WTC11 (cell line): ENCODE results near the gene SPAG9. TPM values are rescaled to one million over a fixed set of nuclear protein-coding genes. Genes with fewer than 3 reads are reported as not detected.

Source experiments
- ATAC-seq: fragments of 200-7000 bp; cut with Tn5 transposase; 2 replicates; pipeline ENCODE4 v1.10.0; 2021; ENCODE audit warnings: mild to moderate bottlenecking, moderate library complexity
- CTCF ChIA-PET: fragments of 300-600 bp; sonication (Branson Sonifier 250); formaldehyde crosslinking; loops from one replicate; lab custom pipeline; 2021; ENCODE audit warnings: antibody characterized with exemption; lab: Charles Lee
- POLR2A ChIA-PET: fragments of 350-600 bp; sonication (Branson Sonifier 250); formaldehyde crosslinking; loops from one replicate; lab custom pipeline; 2021; ENCODE audit warnings: antibody characterized with exemption; lab: Charles Lee
- DNase-seq: peaks from one replicate; pipeline ENCODE4 v3.0.0; 2021; ENCODE audit warnings: low spot score
- H3K27ac Mint-ChIP-seq: 2 replicates; pipeline ENCODE4 v1.8.0; 2021; ENCODE audit warnings: mixed read lengths
- H3K27me3 Mint-ChIP-seq: 2 replicates; pipeline ENCODE4 v1.8.0; 2021; ENCODE audit warnings: low read depth, mild to moderate bottlenecking, moderate library complexity, mixed read lengths
- H3K36me3 Mint-ChIP-seq: 2 replicates; pipeline ENCODE4 v1.8.0; 2021; ENCODE audit warnings: mixed read lengths
- H3K4me1 Mint-ChIP-seq: 2 replicates; pipeline ENCODE4 v1.8.0; 2022; ENCODE audit warnings: mixed read lengths
- H3K4me3 Mint-ChIP-seq: 2 replicates; pipeline ENCODE4 v1.8.0; 2021; ENCODE audit warnings: mild to moderate bottlenecking, moderate library complexity, mixed read lengths
- H3K9me3 Mint-ChIP-seq: 2 replicates; pipeline ENCODE4 v1.8.0; 2021; ENCODE audit warnings: mixed read lengths
- ATF2 ChIP-seq: sonication (generic); formaldehyde crosslinking; IDR thresholded peaks from 2 replicates; pipeline ENCODE4 v1.8.1; 2022; ENCODE audit warnings: low read depth, missing genetic modification reagents, borderline replicate concordance
- ATF3 ChIP-seq: sonication (generic); formaldehyde crosslinking; conservative IDR thresholded peaks from 2 replicates; pipeline ENCODE4 v1.8.1; 2022; ENCODE audit warnings: mild to moderate bottlenecking, missing genetic modification reagents
- CTCF ChIP-seq: fragments of 200-600 bp; IDR thresholded peaks from 2 replicates; pipeline ENCODE4 v1.8.0; 2022; ENCODE audit warnings: antibody characterized with exemption
- E2F1 ChIP-seq: sonication (generic); formaldehyde crosslinking; IDR thresholded peaks from 2 replicates; pipeline ENCODE4 v1.8.0; 2022; ENCODE audit warnings: mild to moderate bottlenecking, missing genetic modification reagents
- EMX1 ChIP-seq: fragments of 250-450 bp; sonication (Bioruptor Pico); IDR thresholded peaks from 2 replicates; pipeline ENCODE4 v1.8.0; 2021; ENCODE audit warnings: mild to moderate bottlenecking
- FOXJ3 ChIP-seq: sonication (generic); formaldehyde crosslinking; IDR thresholded peaks from 2 replicates; pipeline ENCODE4 v1.9.0; 2021; ENCODE audit warnings: missing genetic modification reagents, mild to moderate bottlenecking, borderline replicate concordance
- FOXP4 ChIP-seq: sonication (generic); formaldehyde crosslinking; IDR thresholded peaks from 2 replicates; pipeline ENCODE4 v1.8.0; 2022; ENCODE audit warnings: mild to moderate bottlenecking, missing genetic modification reagents
- GRHL2 ChIP-seq: fragments of 250-450 bp; sonication (Bioruptor Pico); IDR thresholded peaks from 2 replicates; pipeline ENCODE4 v1.8.0; 2022; ENCODE audit warnings: mild to moderate bottlenecking, moderate library complexity; ENCODE audit not compliant: insufficient replicate concordance, severe bottlenecking
- GTF2I ChIP-seq: fragments of 250-450 bp; sonication (Bioruptor Pico); conservative IDR thresholded peaks from 2 replicates; pipeline ENCODE4 v1.4.0; 2021; ENCODE audit warnings: mild to moderate bottlenecking
- HMGXB4 ChIP-seq: sonication (generic); formaldehyde crosslinking; IDR thresholded peaks from 2 replicates; pipeline ENCODE4 v1.8.1; 2023; ENCODE audit warnings: mild to moderate bottlenecking, moderate library complexity, missing genetic modification reagents
- JAZF1 ChIP-seq: fragments of 250-450 bp; sonication (Bioruptor Pico); IDR thresholded peaks from 2 replicates; pipeline ENCODE4 v1.9.0; 2021; ENCODE audit warnings: moderate library complexity, mild to moderate bottlenecking, inconsistent platforms
- MLX ChIP-seq: sonication (generic); formaldehyde crosslinking; IDR thresholded peaks from 2 replicates; pipeline ENCODE4 v1.8.1; 2023; ENCODE audit warnings: mild to moderate bottlenecking, missing genetic modification reagents, moderate library complexity
- MXD4 ChIP-seq: fragments of 250-450 bp; sonication (Bioruptor Pico); IDR thresholded peaks from 2 replicates; pipeline ENCODE4 v1.8.0; 2021; ENCODE audit warnings: mild to moderate bottlenecking, moderate library complexity, borderline replicate concordance
- NR1H2 ChIP-seq: sonication (generic); formaldehyde crosslinking; IDR thresholded peaks from 2 replicates; pipeline ENCODE4 v1.9.0; 2021; ENCODE audit warnings: mild to moderate bottlenecking, moderate library complexity, missing genetic modification reagents
- NR3C1 ChIP-seq: sonication (generic); formaldehyde crosslinking; conservative IDR thresholded peaks from 2 replicates; pipeline ENCODE4 v1.8.1; 2023; ENCODE audit warnings: low read depth, mild to moderate bottlenecking, missing genetic modification reagents
- OVOL2 ChIP-seq: fragments of 250-450 bp; sonication (Bioruptor Pico); IDR thresholded peaks from 2 replicates; pipeline ENCODE4 v1.9.0; 2021; ENCODE audit warnings: mild to moderate bottlenecking, borderline replicate concordance
- RELA ChIP-seq: sonication (generic); formaldehyde crosslinking; IDR thresholded peaks from 2 replicates; pipeline ENCODE4 v1.8.1; 2022; ENCODE audit warnings: missing genetic modification reagents, mild to moderate bottlenecking, borderline replicate concordance
- RORB ChIP-seq: fragments of 250-450 bp; sonication (Bioruptor Pico); IDR thresholded peaks from 2 replicates; pipeline ENCODE4 v1.9.0; 2021; ENCODE audit warnings: mild to moderate bottlenecking
- SMAD4 ChIP-seq: sonication (generic); formaldehyde crosslinking; IDR thresholded peaks from 2 replicates; pipeline ENCODE4 v1.8.0; 2022; ENCODE audit warnings: mild to moderate bottlenecking, missing genetic modification reagents
- TCF7 ChIP-seq: sonication (generic); formaldehyde crosslinking; IDR thresholded peaks from 2 replicates; pipeline ENCODE4 v1.8.0; 2022; ENCODE audit warnings: mild to moderate bottlenecking, low read depth, missing genetic modification reagents, moderate library complexity
- USF1 ChIP-seq: sonication (generic); formaldehyde crosslinking; IDR thresholded peaks from 2 replicates; pipeline ENCODE4 v1.8.0; 2022; ENCODE audit warnings: mild to moderate bottlenecking, missing genetic modification reagents
- ZBTB21 ChIP-seq: sonication (generic); formaldehyde crosslinking; IDR thresholded peaks from 2 replicates; pipeline ENCODE4 v1.8.1; 2023; ENCODE audit warnings: mild to moderate bottlenecking, missing genetic modification reagents, borderline replicate concordance
- ZNF317 ChIP-seq: sonication (generic); formaldehyde crosslinking; IDR thresholded peaks from 2 replicates; pipeline ENCODE4 v1.8.1; 2023; ENCODE audit warnings: low read depth, mild to moderate bottlenecking, moderate library complexity, missing genetic modification reagents, borderline replicate concordance
- total RNA-seq: library from RNA; stranded (reverse); gene quantifications from 3 replicates; pipeline ENCODE4 v1.2.3, GENCODE V29; 2021

Gene SPAG9
- total RNA-seq, 1 experiment from 2014 or later: 51.9 TPM

GRCh38 chr17:51060396-51060795 is 60.3 kb downstream of the SPAG9 start:
- Mint-ChIP-seq H3K27ac (no peak overlapping the region), H3K4me3 (no peak overlapping the region), H3K27me3 (no peaks in the 10 kb centered on the region; the same call in 1 of the 2 replicates), H3K4me1 (peaks cover 11% of the 10 kb centered on the region), H3K9me3 (no peaks in the 10 kb centered on the region), H3K36me3 (no peaks in the 10 kb centered on the region)
- POLR2A ChIA-PET: interaction anchor here (0.7 kb wide), 1 partner anchor 208 kb away, joined by 4 read pairs; no protein-coding TSS in a partner anchor
- DNase-seq (no peak), ATAC-seq (no peak)
- TF ChIP-seq MXD4 (CRISPR knock-in tag) (no peak), MLX (CRISPR knock-in tag) (no peak), FOXJ3 (CRISPR knock-in tag) (no peak), ZBTB21 (no peak), CTCF (no peak), NR1H2 (CRISPR knock-in tag) (no peak), USF1 (CRISPR knock-in tag) (no peak), HMGXB4 (CRISPR knock-in tag) (no peak), ATF2 (CRISPR knock-in tag) (no peak), TCF7 (no peak), EMX1 (no peak), OVOL2 (CRISPR knock-in tag) (no peak), RORB (CRISPR knock-in tag) (no peak), NR3C1 (CRISPR knock-in tag) (no peak), E2F1 (CRISPR knock-in tag) (no peak), GRHL2 (CRISPR knock-in tag) (no peak), RELA (CRISPR knock-in tag) (no peak), JAZF1 (no peak), SMAD4 (CRISPR knock-in tag) (no peak)
- CTCF ChIA-PET: interaction anchor here (0.7 kb wide), 2 partner anchors 149 to 428 kb away, joined by 4 to 5 read pairs; no protein-coding TSS in a partner anchor

GRCh38 chr17:51059781-51060180 is 60.9 kb downstream of the SPAG9 start:
- no peaks in the 10 kb centered on the region; the same call in 1 of the 2 replicates for H3K27me3 Mint-ChIP-seq
- H3K36me3 Mint-ChIP-seq: no peaks in the 10 kb centered on the region
- H3K27ac Mint-ChIP-seq: no peak overlapping the region; the same call in 1 of the 2 replicates
- POLR2A ChIA-PET: no interaction called here
- ATAC-seq (no peak), DNase-seq (no peak)
- peaks cover 11% of the 10 kb centered on the region for H3K4me1 Mint-ChIP-seq
- no peak overlapping the region for H3K4me3 Mint-ChIP-seq
- H3K9me3 Mint-ChIP-seq: no peaks in the 10 kb centered on the region
- CTCF ChIA-PET: interaction anchor here (0.7 kb wide), 2 partner anchors 148 to 427 kb away, joined by 4 to 5 read pairs; no protein-coding TSS in a partner anchor
- TF ChIP-seq FOXP4 (CRISPR knock-in tag) (no peak), ATF3 (no peak), GTF2I (CRISPR knock-in tag) (no peak), ZNF317 (CRISPR knock-in tag) (no peak)
